ENCODE measurements around the gene TAS2R40.

Gene TAS2R40

GRCh38 chr7:143233816-143234532 is 12.1 kb downstream of the TAS2R40 start:
- TF ChIP-seq SPI1 (IDR thresholded peaks at IDR 0.05; ENCODE audit: borderline replicate concordance, low read depth) (no peak), REST (IDR thresholded peaks at IDR 0.05; ENCODE audit: insufficient replicate concordance, low read depth) (no peak), CTCF (IDR thresholded peaks at IDR 0.05; ENCODE audit: insufficient read depth, low read length) (no peak), POLR2AphosphoS5 (IDR thresholded peaks at IDR 0.05; ENCODE audit: low read depth) (no peak), GABPA (IDR thresholded peaks at IDR 0.05; ENCODE audit: low read depth) (no peak)
- H3K27ac ChIP-seq (replicated peaks): no peak overlapping the region
- no peak for DNase-seq (ENCODE audit: low read depth in 1 of 2, low spot score in 1 of 2)
- no peak overlapping the region for H3K4me3 ChIP-seq (replicated peaks; ENCODE audit: insufficient read depth, low read length)
- no peaks in the 10 kb centered on the region for H3K27me3 ChIP-seq (ENCODE audit: insufficient read depth, poor library complexity, severe bottlenecking)

- Histone ChIP-seq H3K27ac (replicated peaks) (no peak overlapping the region), H3K4me3 (replicated peaks; ENCODE audit: insufficient read depth, low read length) (no peak overlapping the region), H3K27me3 (ENCODE audit: insufficient read depth, poor library complexity, severe bottlenecking) (no peaks in the 10 kb centered on the region)
- no peak for TF ChIP-seq GABPA (IDR thresholded peaks at IDR 0.05; ENCODE audit: low read depth)
- no peak for DNase-seq (ENCODE audit: low read depth in 1 of 2, low spot score in 1 of 2)
Measured at GRCh38 chr7:143234533-143234875, 12.7 kb downstream of the TAS2R40 start.

GRCh38 chr7:143235561-143235960 is 13.7 kb downstream of the TAS2R40 start:
- TF ChIP-seq REST (IDR thresholded peaks at IDR 0.05; ENCODE audit: insufficient replicate concordance, low read depth) (no peak), POLR2AphosphoS5 (IDR thresholded peaks at IDR 0.05; ENCODE audit: low read depth) (no peak), SPI1 (IDR thresholded peaks at IDR 0.05; ENCODE audit: borderline replicate concordance, low read depth) (no peak), CTCF (IDR thresholded peaks at IDR 0.05; ENCODE audit: insufficient read depth, low read length) (no peak), GABPA (IDR thresholded peaks at IDR 0.05; ENCODE audit: low read depth) (no peak)
- Histone ChIP-seq H3K4me3 (replicated peaks; ENCODE audit: insufficient read depth, low read length) (no peak overlapping the region), H3K27ac (replicated peaks) (no peak overlapping the region), H3K27me3 (ENCODE audit: insufficient read depth, poor library complexity, severe bottlenecking) (no peaks in the 10 kb centered on the region)
- no peak for DNase-seq (ENCODE audit: low read depth in 1 of 2, low spot score in 1 of 2)

- Histone ChIP-seq H3K27ac (replicated peaks) (no peak overlapping the region), H3K4me3 (replicated peaks; ENCODE audit: insufficient read depth, low read length) (no peak overlapping the region), H3K27me3 (ENCODE audit: insufficient read depth, poor library complexity, severe bottlenecking) (no peaks in the 10 kb centered on the region)
- TF ChIP-seq SPI1 (IDR thresholded peaks at IDR 0.05; ENCODE audit: borderline replicate concordance, low read depth) (no peak), GABPA (IDR thresholded peaks at IDR 0.05; ENCODE audit: low read depth) (no peak), CTCF (IDR thresholded peaks at IDR 0.05; ENCODE audit: insufficient read depth, low read length) (no peak), REST (IDR thresholded peaks at IDR 0.05; ENCODE audit: insufficient replicate concordance, low read depth) (no peak), POLR2AphosphoS5 (IDR thresholded peaks at IDR 0.05; ENCODE audit: low read depth) (no peak)
- no peak for DNase-seq (ENCODE audit: low read depth in 1 of 2, low spot score in 1 of 2)
Measured at GRCh38 chr7:143236408-143236990, 14.7 kb downstream of the TAS2R40 start.
